Activated T-cell treated with anti-CD3 and anti-CD28 coated beads, Interleukin-2, amount 50 U/mL, for 4 hours (primary cell): Measurements from ENCODE around the gene CASS4. TPM values are rescaled to one million over a fixed set of nuclear protein-coding genes. Genes with fewer than 3 reads are reported as not detected.

Source experiments
- ATAC-seq, 2 donors: fragments of 200-7000 bp; cut with Tn5 transposase; one replicate each; pipeline ENCODE4 v1.10.0; 2021
- DNase-seq: peaks from one replicate; pipeline ENCODE4 v3.0.0-alpha.2; 2020
- H3K27me3 Mint-ChIP-seq: one replicate; pipeline ENCODE4 v1.8.0; 2021; ENCODE audit warnings: low read depth, mixed read lengths
- H3K36me3 Mint-ChIP-seq: one replicate; pipeline ENCODE4 v1.8.0; 2022; ENCODE audit warnings: mixed read lengths; ENCODE audit not compliant: insufficient read depth
- H3K4me1 Mint-ChIP-seq: one replicate; pipeline ENCODE4 v1.8.0; 2021; ENCODE audit warnings: low read depth, mixed read lengths
- H3K4me3 Mint-ChIP-seq: one replicate; pipeline ENCODE4 v1.8.0; 2021; ENCODE audit warnings: mild to moderate bottlenecking, moderate library complexity, mixed read lengths
- H3K9me3 Mint-ChIP-seq: one replicate; pipeline ENCODE4 v1.8.0; 2021; ENCODE audit warnings: mixed read lengths
- total RNA-seq, 3 donors: library from RNA; stranded (reverse); gene quantifications; one replicate each; pipeline ENCODE4 v1.2.1, GENCODE V29; 2021

CASS4 gene
- total RNA-seq, 3 donors from 2014 or later = 1.9 to 2.5 (median 2.4) TPM

GRCh38 chr20:56423886-56424285 is 11.8 kb downstream of the CASS4 start:
- H3K4me1 Mint-ChIP-seq = peaks cover 68% of the 10 kb centered on the region
- DNase-seq (no peak), ATAC-seq (no peak)
- no peak overlapping the region for H3K4me3 Mint-ChIP-seq
- H3K27me3 Mint-ChIP-seq = no peaks in the 10 kb centered on the region
- no peaks in the 10 kb centered on the region for H3K9me3 Mint-ChIP-seq
- no peaks in the 10 kb centered on the region for H3K36me3 Mint-ChIP-seq

- H3K4me1 Mint-ChIP-seq = peaks cover 72% of the 10 kb centered on the region
- DNase-seq (no peak), ATAC-seq (no peak)
- no peak overlapping the region for H3K4me3 Mint-ChIP-seq
- H3K9me3 Mint-ChIP-seq = no peaks in the 10 kb centered on the region
- no peaks in the 10 kb centered on the region for H3K27me3 Mint-ChIP-seq
- no peaks in the 10 kb centered on the region for H3K36me3 Mint-ChIP-seq
Observed at GRCh38 chr20:56424931-56425330, 12.9 kb downstream of the CASS4 start.

GRCh38 chr20:56426026-56426425 is 14.0 kb downstream of the CASS4 start:
- Mint-ChIP-seq H3K36me3 (peaks cover 2% of the 10 kb centered on the region), H3K9me3 (no peaks in the 10 kb centered on the region), H3K4me1 (peaks cover 72% of the 10 kb centered on the region), H3K27me3 (no peaks in the 10 kb centered on the region), H3K4me3 (no peak overlapping the region)
- DNase-seq (no peak), ATAC-seq (no peak)

GRCh38 chr20:56426926-56427325 is 14.9 kb downstream of the CASS4 start:
- H3K4me3 Mint-ChIP-seq = no peak overlapping the region

DNA sequence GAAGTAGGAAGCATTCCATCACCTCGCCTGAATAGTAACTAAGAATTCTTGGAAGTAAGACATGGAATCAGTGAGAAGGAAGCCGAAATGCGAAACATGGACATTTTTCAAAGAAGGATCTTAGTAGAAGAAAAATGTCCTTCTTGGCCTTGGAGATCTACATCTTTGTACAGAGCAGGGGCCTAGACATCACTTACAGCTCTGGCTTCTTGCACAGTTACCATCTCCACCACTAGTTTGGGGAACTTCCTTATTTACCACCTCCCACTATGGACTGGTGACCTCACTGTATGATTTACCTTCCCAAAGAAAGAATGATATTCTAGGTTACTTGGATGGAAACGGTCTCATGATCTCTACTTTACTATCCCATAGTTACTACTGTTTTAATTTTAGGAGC is 15.7 kb downstream of the CASS4 start:
- peak overlapping the region; percentile 14 for H3K4me3 Mint-ChIP-seq
- H3K4me1 Mint-ChIP-seq = peaks cover 60% of the 10 kb centered on the region
- peaks cover 2% of the 10 kb centered on the region for H3K36me3 Mint-ChIP-seq
- DNase-seq = no peak
- no peaks in the 10 kb centered on the region for H3K9me3 Mint-ChIP-seq
- no peak for ATAC-seq
- H3K27me3 Mint-ChIP-seq = no peaks in the 10 kb centered on the region

More at GRCh38 chr20:56426926-56427325, 14.9 kb downstream of the CASS4 start:
- H3K36me3 Mint-ChIP-seq = peaks cover 2% of the 10 kb centered on the region
- DNase-seq = no peak
- no peaks in the 10 kb centered on the region for H3K27me3 Mint-ChIP-seq
- no peak for ATAC-seq
- peaks cover 66% of the 10 kb centered on the region for H3K4me1 Mint-ChIP-seq
- H3K9me3 Mint-ChIP-seq = no peaks in the 10 kb centered on the region

- Mint-ChIP-seq H3K4me1 (peaks cover 61% of the 10 kb centered on the region), H3K27me3 (no peaks in the 10 kb centered on the region), H3K4me3 (peak overlapping the region; percentile 4), H3K36me3 (peaks cover 2% of the 10 kb centered on the region), H3K9me3 (no peaks in the 10 kb centered on the region)
- ATAC-seq (no peak), DNase-seq (no peak)
Observed at GRCh38 chr20:56428410-56428809, 16.4 kb downstream of the CASS4 start.

DNA sequence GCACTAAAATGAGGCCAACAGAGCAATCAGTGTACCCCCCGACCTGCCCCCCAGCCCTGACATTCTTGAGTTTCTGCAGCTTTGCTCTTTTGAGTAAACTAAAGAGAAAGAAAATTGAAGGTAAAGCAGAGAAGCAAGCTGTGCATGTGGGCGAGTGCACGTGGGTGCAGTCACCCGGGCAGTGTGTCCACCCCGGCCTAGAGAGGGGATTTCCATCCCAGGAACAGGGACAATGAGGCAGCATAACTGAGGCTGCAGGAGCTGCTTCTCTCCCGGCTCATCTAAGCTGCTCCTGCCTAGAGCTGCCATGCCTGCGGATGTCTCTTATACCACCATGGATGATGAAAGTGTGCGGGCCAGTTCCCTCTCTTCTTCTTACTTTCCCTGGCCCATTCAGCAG is 16.8 kb downstream of the CASS4 start:
- Mint-ChIP-seq H3K4me3 (peak overlapping the region; percentile 72), H3K36me3 (peaks cover 2% of the 10 kb centered on the region), H3K9me3 (no peaks in the 10 kb centered on the region), H3K27me3 (no peaks in the 10 kb centered on the region), H3K4me1 (peaks cover 66% of the 10 kb centered on the region)
- ATAC-seq (no peak), DNase-seq (no peak)

GRCh38 chr20:56429502-56429901 is 17.4 kb downstream of the CASS4 start:
- H3K9me3 Mint-ChIP-seq = no peaks in the 10 kb centered on the region
- ATAC-seq (peak; percentile 71 to 72), DNase-seq (peak; percentile 52)
- peaks cover 69% of the 10 kb centered on the region for H3K4me1 Mint-ChIP-seq
- no peaks in the 10 kb centered on the region for H3K27me3 Mint-ChIP-seq
- H3K36me3 Mint-ChIP-seq = peaks cover 2% of the 10 kb centered on the region
- H3K4me3 Mint-ChIP-seq = peak overlapping the region; percentile 72

DNA sequence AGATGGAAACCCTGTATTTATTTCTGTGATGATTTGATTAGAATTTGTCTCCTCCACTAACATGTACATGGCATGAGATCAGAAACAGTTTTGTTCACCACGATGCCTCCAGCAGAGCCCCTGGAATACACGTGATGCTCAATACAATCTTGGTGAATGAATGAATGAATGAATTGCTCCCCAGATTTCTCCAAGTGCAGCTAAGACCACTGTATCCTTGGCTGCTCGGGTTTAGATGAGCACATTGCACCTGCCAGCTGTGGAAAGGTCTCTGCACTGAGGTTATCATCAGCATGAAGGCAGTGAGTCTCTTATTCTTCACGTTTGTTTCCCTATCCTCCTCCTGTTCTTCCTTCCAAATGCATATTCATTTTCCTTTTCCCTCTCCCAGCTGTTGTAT is 17.9 kb downstream of the CASS4 start:
- Mint-ChIP-seq H3K9me3 (no peaks in the 10 kb centered on the region), H3K4me1 (peaks cover 66% of the 10 kb centered on the region), H3K4me3 (peak overlapping the region; percentile 72), H3K36me3 (peaks cover 2% of the 10 kb centered on the region), H3K27me3 (no peaks in the 10 kb centered on the region)
- DNase-seq (no peak), ATAC-seq (peak in 1 of 2 donors; percentile 30)

- Mint-ChIP-seq H3K9me3 (no peaks in the 10 kb centered on the region), H3K4me1 (peaks cover 65% of the 10 kb centered on the region), H3K36me3 (peaks cover 2% of the 10 kb centered on the region), H3K27me3 (no peaks in the 10 kb centered on the region), H3K4me3 (no peak overlapping the region)
- ATAC-seq = no peak
- no peak for DNase-seq
Observed at GRCh38 chr20:56430461-56430860, 18.4 kb downstream of the CASS4 start.

DNA sequence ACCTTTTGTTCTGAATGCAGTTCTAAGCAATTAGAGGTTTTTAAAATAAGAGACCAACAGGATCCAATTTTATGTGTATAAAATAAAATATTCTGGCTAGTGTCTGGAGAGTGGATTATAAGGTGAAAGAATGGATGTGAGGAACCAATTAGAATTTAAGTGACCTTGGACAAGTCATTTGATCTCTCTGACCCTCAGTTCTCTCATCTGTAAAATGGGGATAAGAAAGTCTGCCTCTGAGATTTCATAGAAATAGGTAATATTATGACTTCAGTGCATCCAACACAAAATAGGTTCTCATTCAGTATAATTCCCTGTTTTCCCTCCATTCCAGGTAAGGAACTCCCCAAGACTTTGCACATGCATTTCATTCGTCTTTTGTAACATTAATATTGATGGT is 18.9 kb downstream of the CASS4 start:
- Mint-ChIP-seq H3K27me3 (no peaks in the 10 kb centered on the region), H3K4me1 (peaks cover 62% of the 10 kb centered on the region), H3K36me3 (peaks cover 2% of the 10 kb centered on the region), H3K9me3 (no peaks in the 10 kb centered on the region), H3K4me3 (no peak overlapping the region)
- no peak for DNase-seq
- no peak for ATAC-seq

DNA sequence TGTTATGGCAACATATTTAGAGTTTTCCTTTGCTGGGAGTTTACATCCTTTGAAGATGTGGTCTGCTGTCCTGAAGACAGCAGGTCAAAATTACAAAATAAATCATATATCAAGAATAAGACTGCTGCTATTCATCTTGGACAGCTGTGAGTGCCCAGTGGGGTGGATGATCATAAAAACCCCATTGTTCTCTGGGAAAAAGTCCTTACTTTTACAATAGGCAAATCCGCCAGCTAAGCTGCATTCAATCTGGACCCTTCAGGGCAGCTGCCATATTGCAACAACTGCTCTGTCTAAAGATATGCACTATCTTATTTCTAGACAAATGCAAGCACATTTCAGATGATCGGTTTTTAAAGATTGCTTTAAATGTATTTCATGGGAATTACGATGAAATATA is 19.4 kb downstream of the CASS4 start:
- Mint-ChIP-seq H3K4me1 (peaks cover 60% of the 10 kb centered on the region), H3K9me3 (no peaks in the 10 kb centered on the region)
- ATAC-seq = no peak

DNA sequence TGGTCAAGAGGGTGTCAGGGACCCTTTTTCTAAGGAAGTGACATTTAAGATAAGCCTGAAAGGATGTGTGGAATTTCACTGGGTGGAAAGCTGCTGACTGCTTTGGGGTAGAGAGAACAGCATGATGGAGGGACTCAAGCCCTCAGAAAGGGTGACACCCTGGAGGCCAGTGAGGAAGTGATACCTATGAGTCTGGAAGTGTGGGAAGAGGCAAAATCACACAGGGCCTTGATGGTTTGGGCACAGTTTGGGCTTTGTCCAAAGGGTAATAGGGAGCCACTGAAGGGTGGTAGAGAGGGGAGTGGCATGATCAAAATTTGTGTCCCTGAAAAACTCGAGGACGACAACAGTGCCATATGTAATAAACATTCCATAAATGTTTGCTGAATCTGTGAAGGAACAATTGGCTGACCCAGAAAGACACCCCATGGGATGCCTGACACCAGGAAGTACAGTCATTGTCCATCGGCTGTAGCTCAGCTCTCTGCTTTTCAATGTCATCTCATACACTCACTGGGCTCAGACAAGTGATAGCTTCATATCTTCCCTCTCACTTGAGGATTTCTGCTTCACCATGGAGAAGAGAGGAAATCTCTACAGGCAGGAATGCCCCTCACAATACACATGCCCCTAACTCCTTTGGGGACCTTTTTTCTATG is 21.3 kb downstream of the CASS4 start:
- no peak for ATAC-seq

More for the DNA sequence above, 19.4 kb downstream of the CASS4 start:
- Mint-ChIP-seq H3K27me3 (no peaks in the 10 kb centered on the region), H3K4me3 (no peak overlapping the region), H3K36me3 (peaks cover 2% of the 10 kb centered on the region)
- no peak for DNase-seq

DNA sequence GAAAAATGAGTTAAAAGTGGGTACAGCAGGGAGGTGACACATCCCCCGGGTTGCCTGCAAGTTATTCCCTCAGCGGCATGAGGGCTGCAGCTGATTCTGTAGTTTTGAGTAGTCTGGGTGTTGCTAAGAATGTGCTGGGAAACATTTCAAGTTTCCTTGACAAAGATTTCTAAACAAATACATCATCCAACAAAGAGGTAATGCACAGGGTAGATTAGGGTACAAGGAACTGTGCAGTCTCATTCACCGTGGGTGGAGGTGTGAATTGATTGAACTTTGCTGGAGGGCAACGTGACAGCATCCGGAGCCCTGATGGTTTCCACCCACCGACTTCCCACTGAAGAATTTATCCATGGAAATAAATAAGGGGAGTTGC is 21.8 kb downstream of the CASS4 start:
- Mint-ChIP-seq H3K27me3 (no peaks in the 10 kb centered on the region), H3K36me3 (peaks cover 4% of the 10 kb centered on the region), H3K9me3 (no peaks in the 10 kb centered on the region), H3K4me3 (no peak overlapping the region), H3K4me1 (peaks cover 56% of the 10 kb centered on the region)
- DNase-seq (no peak), ATAC-seq (peak in 1 of 2 donors; percentile 60)

More for the DNA sequence above, 21.3 kb downstream of the CASS4 start:
- Mint-ChIP-seq H3K36me3 (peaks cover 4% of the 10 kb centered on the region), H3K4me1 (peaks cover 59% of the 10 kb centered on the region), H3K9me3 (no peaks in the 10 kb centered on the region), H3K27me3 (no peaks in the 10 kb centered on the region), H3K4me3 (no peak overlapping the region)
- no peak for DNase-seq

DNA sequence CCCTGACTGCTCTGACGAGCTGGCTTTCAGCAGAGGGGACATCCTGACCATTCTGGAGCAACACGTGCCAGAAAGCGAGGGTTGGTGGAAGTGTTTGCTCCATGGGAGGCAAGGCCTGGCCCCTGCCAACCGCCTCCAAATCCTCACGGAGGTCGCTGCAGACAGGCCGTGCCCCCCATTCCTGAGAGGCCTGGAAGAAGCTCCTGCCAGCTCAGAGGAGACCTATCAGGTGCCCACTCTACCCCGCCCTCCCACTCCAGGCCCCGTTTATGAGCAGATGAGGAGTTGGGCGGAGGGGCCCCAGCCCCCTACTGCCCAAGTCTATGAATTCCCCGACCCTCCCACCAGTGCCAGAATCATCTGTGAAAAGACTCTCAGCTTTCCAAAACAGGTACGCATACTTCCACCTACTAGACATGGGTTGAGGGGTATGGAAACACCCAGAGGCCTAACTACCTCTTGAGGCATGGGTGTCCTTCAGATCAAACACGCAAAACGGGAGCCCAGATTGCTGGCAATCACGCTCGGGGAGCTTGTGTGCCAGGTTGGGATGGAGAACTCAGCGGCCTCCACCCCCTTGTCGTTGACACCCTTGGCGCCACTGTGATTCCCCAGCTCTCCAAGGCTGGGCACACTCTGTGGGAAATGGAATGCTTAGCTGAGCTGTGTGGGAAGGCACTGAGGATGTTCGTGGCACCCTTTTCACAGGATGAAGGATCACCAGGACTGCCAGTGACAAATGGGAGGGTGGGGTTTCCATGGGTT is 25.3 kb downstream of the CASS4 start:
- no peak for DNase-seq
- no peaks in the 10 kb centered on the region for H3K9me3 Mint-ChIP-seq
- no peak overlapping the region for H3K4me3 Mint-ChIP-seq
- no peak for ATAC-seq
- peaks cover 59% of the 10 kb centered on the region for H3K4me1 Mint-ChIP-seq
- no peaks in the 10 kb centered on the region for H3K27me3 Mint-ChIP-seq
- peaks cover 6% of the 10 kb centered on the region for H3K36me3 Mint-ChIP-seq
